NCI-H748 (cell line): ENCODE data around the gene RPL36.
"Not testable (repeated sequence)": the region's sequence is repeated elsewhere in the genome, so short reads cannot be mapped to it uniquely, and the experiment has no call there.

Source experiments
- DNase-seq: peaks from one replicate; lab custom pipeline; 2025; ENCODE audit not compliant: unreplicated experiment; lab: John Stamatoyannopoulos, UW

The RPL36 gene

DNA sequence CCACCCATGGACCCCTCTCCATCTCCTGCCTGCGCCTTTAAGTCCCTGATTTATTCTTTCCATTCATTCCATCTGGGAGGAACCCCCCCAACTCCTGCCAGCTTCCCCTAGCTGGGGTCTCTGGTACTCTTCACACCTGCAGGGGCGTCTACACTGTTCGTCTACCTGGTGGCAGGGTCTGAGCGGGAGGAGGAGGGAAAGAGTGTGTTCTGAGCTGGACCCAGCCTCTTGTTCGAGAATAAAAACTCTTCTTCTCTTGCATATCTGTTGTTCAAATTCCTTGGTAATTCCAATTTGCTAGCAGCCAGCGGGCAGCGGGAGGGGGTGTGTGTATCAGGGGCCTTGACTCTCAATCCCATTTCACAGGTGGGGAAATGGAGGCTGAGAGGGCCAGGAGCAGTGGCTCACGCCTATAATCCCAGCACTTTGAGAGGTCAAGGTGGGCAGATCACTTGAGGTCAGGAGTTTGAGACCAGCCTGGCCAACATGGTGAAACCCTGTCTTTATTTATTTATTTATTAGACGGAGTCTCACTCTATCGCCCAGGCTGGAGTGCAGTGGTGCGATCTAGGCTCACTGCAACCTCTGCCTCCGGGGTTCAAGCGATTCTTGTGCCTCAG is 1.7 kb upstream of the RPL36 start:
- not testable (repeated sequence) for DNase-seq

DNA sequence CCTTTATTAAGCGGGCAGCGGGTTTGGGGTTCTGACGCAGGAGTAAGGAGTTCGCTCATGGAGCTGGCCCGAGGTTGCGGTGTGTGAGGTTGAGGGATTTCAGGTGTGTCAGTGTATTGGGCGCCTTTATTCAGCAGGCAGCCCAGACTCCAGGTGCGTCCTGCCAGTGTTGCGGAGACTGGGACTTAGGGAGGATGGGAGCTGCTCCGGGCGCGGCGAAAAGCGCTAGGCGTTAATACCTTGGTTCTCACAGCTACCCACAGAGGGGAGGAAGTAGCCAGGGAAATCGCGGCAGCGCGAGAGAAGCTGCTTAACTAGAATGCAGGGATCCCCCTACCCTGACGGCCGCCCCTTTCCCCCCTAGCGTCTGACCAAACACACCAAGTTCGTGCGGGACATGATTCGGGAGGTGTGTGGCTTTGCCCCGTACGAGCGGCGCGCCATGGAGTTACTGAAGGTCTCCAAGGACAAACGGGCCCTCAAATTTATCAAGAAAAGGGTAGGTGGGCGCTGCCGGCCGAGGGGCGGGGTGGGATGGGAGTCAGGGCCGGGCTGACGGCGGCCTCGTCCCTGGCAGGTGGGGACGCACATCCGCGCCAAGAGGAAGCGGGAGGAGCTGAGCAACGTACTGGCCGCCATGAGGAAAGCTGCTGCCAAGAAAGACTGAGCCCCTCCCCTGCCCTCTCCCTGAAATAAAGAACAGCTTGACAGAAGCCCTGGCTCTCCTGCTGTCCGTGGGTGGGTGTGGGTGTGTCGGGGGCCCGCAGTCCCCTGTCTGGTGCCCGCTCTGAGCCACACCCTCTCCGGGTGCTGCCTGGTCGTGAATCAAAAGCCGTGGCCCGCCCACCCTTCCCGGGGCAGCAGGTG is 1.1 kb downstream of the RPL36 start:
- DNase-seq: peak; percentile 30

DNA sequence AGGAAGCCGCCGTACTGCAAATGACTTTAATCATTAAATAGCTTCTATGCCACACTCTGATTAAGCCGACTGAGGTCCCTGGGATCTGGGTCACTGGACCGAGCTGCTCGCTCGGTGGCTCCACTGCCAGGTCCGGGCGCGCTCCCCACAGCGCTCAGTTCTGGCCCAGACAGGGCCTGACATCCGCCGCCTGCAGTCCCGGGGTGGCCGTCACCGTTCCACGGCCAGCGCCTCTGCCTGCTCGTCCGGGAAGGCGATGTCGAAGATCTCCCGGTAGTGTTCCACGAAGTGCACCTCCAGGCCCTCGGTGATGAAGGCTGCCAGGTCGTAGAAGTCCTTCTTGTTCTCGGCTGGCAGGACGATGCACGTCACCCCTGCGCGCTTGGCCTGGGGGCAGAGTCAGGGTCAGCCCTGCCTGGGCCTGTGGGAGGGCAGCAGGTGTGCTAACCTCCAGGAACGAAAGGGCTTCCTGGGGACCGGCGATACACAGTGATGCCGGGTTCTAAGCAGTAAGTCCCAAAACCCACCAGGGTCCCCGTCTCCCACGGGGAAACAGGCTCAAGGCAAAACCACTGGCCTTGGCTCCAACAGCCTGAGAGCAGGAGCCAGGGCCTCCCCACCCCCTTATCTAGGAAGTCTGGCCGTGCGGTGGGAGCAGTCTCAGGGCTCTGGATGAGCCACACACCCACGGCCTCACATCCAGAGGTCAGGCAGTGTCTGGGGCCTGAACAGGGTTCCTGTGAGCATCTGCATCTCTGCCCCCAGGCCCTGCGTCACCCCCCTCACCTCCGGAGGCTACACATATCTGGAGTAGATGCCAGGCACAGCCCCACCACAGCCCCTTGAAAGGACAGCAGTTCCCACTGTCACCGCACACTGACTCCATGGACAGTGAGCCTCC is 2.0 kb downstream of the RPL36 start:
- no peak for DNase-seq

GRCh38 chr19:5692723-5693194 is 2.7 kb downstream of the RPL36 start:
- no peak for DNase-seq

DNA sequence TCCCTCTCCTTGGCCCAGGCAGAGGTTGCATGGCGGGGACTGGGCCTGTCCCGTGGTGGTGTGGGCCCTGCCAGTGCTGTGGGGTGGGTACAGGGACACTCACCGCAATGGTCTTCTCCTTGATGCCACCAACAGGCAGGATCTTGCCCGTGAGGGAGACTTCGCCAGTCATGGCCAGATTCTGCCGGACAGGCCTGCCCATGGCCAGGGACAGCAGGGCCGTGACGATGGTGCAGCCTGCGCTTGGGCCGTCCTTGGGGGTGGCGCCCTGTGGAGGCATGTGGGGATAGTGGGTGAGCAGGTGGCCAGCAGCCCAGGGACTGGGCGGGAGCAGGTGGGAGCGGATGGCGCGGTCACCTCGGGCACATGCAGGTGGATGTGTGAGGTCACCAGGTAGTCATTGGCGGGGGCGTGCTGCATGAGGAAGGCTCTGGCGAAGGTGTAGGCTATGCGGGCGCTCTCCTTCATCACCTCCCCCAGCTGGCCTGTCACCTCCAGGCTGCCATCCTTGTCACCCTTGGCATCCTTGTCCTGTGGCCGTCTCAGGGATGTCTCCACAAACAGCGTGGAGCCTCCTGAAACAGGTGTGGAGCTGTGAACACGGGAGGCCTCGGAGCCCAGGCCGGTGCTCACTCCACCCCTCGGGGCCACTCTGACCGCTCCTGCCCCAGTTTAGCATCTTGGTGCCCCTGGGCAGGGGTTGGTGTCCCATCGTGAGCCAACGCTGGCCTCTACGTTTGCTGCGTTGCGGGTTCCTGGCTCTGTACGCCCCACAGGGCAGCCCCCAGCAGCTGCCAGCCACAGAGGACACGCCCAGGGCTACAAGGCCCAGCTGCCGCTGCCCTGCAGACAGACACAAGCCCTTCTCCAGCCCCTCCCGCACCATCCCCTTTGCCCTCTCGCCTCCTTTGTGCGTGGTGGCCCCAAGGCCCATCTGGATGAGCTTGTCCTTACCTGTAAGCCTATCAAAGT is 3.4 kb downstream of the RPL36 start:
- no peak for DNase-seq

DNA sequence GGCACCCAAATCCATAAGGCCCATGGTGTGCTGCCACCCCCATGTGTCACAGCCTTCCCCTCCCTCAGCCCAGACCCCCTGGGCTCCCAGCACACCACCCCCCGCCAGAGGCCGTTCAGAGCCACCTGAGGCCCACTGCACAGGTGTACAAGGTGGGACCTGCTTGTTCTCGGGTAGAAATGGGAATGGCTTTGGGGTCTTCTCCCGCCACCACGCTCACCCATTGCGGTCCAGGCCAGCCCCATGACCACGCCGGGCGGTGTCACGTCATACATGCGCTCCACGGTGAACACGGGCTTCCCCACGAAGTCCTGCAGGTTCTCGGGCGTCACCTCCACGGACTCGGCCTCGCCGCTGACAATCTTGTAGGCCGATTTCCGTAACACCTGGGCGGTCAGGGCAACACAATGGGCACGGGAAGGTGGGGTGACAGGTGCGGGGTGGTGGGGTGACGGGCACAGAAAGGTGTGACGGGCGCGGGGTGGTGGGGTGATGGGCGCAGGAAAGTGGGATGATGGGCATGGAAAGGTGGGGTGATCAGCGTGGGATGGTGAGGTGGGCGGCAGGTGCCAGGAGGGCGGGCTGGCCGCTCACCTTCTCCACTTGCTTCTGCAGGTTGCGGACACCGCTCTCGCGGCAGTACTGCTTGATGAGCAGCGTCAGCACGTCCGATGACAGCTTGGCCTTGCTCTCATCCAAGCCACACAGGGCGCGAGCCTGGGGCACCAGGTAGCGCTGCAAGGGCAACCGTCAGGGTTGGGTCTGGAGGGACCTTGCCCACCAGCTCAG is 4.3 kb downstream of the RPL36 start:
- DNase-seq: no peak

- DNase-seq: no peak
These were observed 5.0 kb downstream of the RPL36 start for GRCh38 chr19:5694956-5695648.

- no peak for DNase-seq
These were observed 5.6 kb downstream of the RPL36 start for GRCh38 chr19:5695649-5696195.

GRCh38 chr19:5696196-5697021 is 6.3 kb downstream of the RPL36 start:
- no peak for DNase-seq

DNA sequence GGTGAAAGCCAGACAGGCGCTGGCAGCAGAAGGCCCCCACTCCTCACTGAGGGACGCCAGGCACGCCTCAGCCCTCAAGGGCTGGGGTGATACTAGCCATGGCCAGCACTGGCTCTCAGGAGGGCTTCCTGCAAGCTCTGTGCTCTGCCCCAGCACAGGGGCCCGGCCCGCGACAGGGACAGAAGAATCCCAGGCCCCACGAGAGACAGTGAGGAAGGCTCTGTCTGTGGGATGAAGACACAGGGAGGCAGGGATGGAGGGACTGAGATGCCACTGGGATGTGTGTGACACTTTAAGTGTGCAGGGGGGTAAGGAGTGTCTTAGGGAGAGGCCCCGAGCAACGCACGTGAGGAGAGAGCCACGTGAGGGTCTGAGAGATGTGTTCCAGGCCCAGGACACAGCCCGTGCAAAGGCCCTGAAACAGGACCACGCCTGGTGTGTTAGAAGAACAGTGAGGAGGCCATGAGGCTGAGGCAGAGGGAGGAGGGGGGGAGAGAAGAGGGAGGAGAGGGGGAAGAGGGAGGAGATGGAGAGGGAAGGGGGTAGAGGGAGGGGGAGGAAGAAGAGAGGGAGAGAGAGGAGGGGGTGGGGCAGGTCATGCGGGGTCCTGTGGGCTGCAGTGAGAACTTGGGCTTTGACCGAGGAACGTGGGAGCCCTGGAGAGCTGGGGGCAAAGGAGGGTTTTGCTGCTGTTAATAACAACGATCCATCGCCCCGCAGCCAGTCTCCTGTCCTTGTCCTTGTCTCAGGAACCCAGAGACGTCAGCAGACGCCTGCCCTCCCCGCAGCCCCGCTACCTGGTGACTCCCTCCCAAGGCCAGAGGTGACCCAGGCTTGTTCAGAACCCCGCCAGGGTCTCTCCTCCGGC is 7.2 kb downstream of the RPL36 start:
- DNase-seq: no peak

- no peak for DNase-seq
These were observed 8.0 kb downstream of the RPL36 start for GRCh38 chr19:5697890-5698634.

- DNase-seq: no peak
These were observed 8.7 kb downstream of the RPL36 start for GRCh38 chr19:5698635-5699422.

GRCh38 chr19:5700455-5701092 is 10.5 kb downstream of the RPL36 start:
- DNase-seq: no peak

DNA sequence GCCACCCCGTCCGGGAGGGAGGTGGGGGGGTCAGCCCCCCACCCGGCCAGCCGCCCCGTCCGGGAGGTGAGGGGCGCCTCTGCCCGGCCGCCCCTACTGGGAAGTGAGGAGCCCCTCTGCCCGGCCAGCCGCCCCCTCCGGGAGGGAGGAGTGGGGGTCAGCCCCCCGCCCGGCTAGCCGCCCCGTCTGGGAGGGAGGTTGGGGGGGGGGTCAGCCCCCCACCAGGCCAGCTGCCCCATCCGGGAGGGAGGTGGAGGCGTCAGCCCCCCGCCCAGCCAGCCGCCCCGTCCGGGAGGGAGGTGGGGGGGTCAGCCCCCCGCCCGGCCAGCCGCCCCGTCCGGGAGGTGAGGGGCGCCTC is 11.9 kb downstream of the RPL36 start:
- not testable (repeated sequence) for DNase-seq
